ENCODE data around the gene NKPD1.

NKPD1 gene

DNA sequence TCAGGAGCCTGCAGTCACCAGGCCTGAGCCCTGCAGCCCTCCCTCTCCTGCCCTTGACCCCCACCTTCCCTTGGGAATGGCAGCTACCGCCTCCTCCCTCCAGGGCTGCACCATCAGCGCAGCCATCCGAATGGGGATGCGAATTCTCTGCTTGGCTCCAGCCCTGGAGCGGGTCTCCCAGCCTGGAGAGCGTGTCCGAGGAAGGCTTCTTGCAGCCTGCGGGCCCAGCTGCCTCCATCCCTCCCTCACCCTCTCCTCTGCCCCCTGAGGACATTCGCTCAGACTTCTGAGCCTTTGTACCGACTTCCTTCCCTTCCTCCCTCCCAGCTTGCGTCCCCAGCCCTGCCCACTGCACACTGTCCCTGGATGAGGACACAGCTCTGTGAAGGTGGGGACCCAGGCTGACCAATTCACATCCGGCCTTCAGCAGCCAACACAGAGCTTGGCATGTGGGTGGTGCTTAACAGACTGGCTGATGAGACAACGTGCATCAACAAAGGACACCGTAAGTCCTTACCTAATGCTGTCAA is 6.0 kb upstream of the NKPD1 start:
- peaks cover 19% of the 10 kb centered on the region for H3K4me1 Mint-ChIP-seq
- H3K4me3 Mint-ChIP-seq: no peak overlapping the region
- ATAC-seq (ENCODE audit: low read depth) (no peak), DNase-seq (ENCODE audit: low spot score in 2 of 2) (no peak)
- no peaks in the 10 kb centered on the region for H3K27me3 Mint-ChIP-seq
- H3K27ac Mint-ChIP-seq: no peak overlapping the region
- H3K9me3 Mint-ChIP-seq: no peaks in the 10 kb centered on the region
- no peaks in the 10 kb centered on the region for H3K36me3 Mint-ChIP-seq

DNA sequence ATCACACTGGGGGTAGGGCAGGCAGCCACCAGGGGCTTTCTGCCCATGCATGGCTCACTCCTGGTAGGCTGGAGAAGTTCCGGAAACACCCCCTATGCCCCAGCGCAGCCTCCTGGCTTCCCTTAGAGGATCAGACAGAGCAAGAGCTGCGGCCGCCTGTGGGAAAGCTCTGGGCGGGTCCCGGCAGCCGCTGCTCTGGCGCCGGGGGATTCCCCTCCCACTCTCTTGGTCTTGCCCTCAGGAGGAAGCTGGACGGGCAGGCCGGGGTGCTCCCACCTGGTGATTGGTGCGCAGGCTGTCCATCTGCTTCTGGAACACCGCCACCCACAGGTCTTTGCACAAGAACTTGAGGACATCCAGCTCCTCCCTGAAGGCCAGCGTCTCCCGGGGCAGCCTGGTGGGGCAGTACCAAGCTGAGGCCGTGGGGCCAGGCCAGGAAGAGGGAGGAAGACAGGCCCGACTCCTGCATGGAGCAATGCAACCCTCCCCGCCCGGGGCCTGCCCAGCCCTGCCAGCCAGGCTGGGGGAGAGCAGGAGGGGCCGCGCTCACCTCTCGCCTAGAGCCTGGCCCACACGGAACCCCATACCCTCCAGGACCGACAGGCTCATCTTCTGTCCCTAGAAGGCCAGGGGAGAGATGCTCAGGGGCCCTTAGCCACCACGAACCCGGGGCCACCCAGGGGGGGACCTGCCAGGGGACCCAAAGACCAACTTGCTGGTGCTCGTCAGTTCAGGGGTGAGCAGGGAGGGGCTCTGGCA is 4.0 kb upstream of the NKPD1 start:
- DNase-seq (ENCODE audit: low spot score in 2 of 2): peak; percentile 26 to 46
- no peaks in the 10 kb centered on the region for H3K9me3 Mint-ChIP-seq
- no peak overlapping the region for H3K27ac Mint-ChIP-seq
- H3K36me3 Mint-ChIP-seq: no peaks in the 10 kb centered on the region
- ATAC-seq (ENCODE audit: low read depth): peak; percentile 89
- peaks cover 11% of the 10 kb centered on the region for H3K27me3 Mint-ChIP-seq
- no peak overlapping the region for H3K4me3 Mint-ChIP-seq
- peaks cover 16% of the 10 kb centered on the region for H3K4me1 Mint-ChIP-seq

DNA sequence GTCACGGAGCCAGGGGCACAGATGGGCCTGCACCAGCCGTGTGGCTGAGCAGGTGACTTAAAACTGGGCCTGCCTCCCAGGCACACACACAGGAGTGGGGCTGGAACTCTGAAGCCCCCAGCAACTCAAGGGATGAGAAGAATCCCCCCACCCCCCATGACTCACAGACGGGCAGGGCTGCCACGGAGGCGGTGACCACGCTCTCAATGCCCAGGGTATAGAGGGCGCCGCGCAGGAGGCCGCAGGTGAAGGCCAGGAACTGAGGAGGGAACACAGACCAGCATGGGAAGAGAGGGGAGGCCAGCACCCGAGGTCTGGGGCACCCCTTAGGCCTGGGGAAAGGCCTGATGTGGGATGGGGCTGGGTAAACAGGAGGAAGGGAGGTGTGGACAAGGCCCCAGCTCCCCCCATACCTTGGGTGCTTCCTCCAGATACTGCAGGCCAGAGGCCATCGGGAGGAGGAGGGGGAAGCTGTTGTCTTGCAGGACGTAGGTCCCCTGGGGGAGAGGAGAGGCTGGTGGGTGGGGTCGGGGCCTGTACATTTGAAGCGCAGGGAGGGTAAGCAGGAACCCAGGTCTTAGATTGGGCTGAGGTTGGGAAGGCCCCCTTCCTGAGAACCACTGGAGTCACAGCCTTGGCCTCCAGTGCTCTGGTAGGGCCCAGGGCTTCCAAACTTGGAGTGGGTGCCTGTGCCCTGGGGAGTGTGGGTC is 3.1 kb upstream of the NKPD1 start:
- H3K27me3 Mint-ChIP-seq: peaks cover 15% of the 10 kb centered on the region
- H3K4me1 Mint-ChIP-seq: peaks cover 16% of the 10 kb centered on the region
- H3K27ac Mint-ChIP-seq: peak overlapping the region; percentile 86
- no peaks in the 10 kb centered on the region for H3K9me3 Mint-ChIP-seq
- peak; percentile 4 for ATAC-seq (ENCODE audit: low read depth)
- no peak for DNase-seq (ENCODE audit: low spot score in 2 of 2)
- H3K4me3 Mint-ChIP-seq: peak overlapping the region; percentile 54
- no peaks in the 10 kb centered on the region for H3K36me3 Mint-ChIP-seq

DNA sequence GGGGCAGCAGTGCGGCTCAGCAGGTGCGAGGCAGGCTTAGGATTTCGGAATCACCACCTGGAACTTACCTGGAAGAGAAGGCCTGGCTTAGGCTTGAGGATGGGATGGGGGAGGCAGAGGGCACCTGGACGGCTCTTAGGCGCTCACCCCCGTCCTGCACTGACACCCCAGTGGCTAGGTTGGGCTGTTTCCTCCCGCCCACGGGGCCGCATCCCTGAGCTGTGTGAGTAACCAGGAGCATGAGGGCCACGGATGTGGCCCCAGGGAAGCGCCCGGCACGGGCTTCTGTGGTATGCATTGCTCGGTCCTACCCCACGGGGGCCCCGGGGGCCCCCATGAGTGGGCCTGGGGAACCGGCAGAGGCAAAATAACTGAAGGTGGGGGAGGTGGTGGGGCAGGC is 2.4 kb upstream of the NKPD1 start:
- ATAC-seq (ENCODE audit: low read depth): no peak
- Mint-ChIP-seq H3K4me3 (no peak overlapping the region), H3K36me3 (no peaks in the 10 kb centered on the region), H3K4me1 (peaks cover 20% of the 10 kb centered on the region), H3K9me3 (no peaks in the 10 kb centered on the region), H3K27me3 (peaks cover 18% of the 10 kb centered on the region), H3K27ac (no peak overlapping the region)
- DNase-seq (ENCODE audit: low spot score in 2 of 2): no peak

DNA sequence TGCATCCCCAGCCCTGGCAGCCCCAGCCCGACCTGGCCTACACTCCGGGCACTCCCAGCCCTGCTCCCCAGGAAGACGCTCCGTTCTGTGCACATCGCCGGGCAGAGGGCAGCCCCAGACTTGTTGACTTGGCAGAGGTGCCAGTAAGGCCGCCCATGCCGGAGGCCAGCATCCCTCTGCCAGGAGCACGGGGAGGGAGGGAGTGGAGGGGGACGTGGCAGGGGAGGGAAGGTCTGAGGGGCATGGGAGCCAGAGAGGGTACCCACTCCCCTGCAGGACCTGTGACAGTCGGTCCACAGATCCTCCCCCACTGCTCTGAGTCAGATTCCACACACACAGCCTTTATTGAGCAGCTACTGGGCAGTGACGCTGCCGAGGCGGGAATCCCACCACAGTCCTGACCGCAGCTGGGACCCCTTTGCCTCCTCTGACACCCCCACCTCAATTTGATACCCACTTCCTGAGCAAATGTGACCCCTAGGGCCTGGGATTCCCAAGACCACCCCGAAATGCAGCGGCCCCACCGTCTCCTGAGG is 1.9 kb upstream of the NKPD1 start:
- no peak for ATAC-seq (ENCODE audit: low read depth)
- Mint-ChIP-seq H3K36me3 (no peaks in the 10 kb centered on the region), H3K27me3 (peaks cover 22% of the 10 kb centered on the region)

DNA sequence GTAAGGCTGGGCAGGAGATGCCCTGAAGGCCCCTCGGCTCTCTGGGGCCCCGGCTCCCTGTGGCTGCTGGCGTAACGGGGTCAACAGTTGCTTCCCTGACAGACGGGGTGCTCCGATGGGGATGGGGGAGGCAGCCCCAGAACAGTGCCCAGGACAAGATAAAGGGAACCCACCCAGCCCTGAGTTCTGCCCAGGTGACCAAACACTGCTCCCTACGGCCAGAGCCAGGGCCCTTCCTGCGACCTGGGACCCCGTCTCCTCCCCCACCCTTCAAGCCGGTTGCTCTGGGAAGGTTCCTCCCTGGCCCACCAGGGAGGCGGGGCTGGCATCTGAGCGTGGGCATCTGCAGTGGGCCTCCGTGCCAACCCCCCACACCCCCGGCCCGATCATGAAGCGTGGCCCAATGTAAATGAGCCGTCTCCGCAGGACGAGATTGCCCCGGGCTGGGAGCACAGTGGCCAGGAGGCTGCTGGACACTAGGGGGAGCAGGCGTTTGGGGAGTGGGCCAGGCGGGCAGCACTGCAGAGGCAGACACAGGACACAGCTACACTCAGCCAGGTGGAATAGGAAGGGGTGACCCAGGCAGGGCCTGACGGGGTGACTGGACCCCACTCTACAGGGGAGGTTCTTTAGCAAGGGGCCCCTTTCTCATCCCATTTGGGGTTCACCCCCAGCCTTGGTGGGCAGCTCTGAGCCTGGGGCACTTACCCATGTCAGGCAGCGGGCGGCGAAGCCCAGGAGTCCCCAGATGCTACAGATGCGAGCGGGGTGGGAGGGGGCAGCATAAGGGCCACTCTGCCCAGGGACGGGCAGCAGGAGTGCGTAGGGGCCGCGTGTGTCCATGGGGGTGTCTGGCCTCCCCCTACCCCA is 1.2 kb upstream of the NKPD1 start:
- Mint-ChIP-seq H3K27ac (no peak overlapping the region), H3K36me3 (no peaks in the 10 kb centered on the region), H3K4me1 (peaks cover 21% of the 10 kb centered on the region), H3K27me3 (peaks cover 26% of the 10 kb centered on the region), H3K4me3 (no peak overlapping the region), H3K9me3 (no peaks in the 10 kb centered on the region)
- ATAC-seq (ENCODE audit: low read depth): no peak
- no peak for DNase-seq (ENCODE audit: low spot score in 2 of 2)

More for the DNA sequence above, 1.9 kb upstream of the NKPD1 start:
- no peak overlapping the region for H3K27ac Mint-ChIP-seq
- no peaks in the 10 kb centered on the region for H3K9me3 Mint-ChIP-seq
- DNase-seq (ENCODE audit: low spot score in 2 of 2): no peak
- peaks cover 21% of the 10 kb centered on the region for H3K4me1 Mint-ChIP-seq
- no peak overlapping the region for H3K4me3 Mint-ChIP-seq

DNA sequence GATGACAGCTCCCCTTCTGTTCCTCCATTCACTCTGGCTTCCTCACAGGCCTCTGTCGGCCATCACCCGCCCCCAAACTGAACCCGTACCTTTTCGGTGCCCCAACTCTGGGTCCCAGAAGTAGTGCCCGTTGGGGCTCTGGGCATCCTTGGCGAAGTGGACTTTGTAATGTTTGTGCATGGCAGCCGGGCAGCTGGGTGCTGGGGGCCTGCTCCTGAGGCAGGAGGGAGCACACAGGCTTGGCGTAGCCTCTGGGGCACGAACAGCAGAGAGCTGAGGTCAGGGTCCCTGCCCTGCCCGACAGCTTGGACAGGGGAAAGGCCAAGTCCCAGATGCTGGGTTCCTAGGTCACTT is 834 bp downstream of the NKPD1 start:
- no peaks in the 10 kb centered on the region for H3K9me3 Mint-ChIP-seq
- H3K36me3 Mint-ChIP-seq: no peaks in the 10 kb centered on the region
- H3K27ac Mint-ChIP-seq: no peak overlapping the region
- peaks cover 18% of the 10 kb centered on the region for H3K4me1 Mint-ChIP-seq
- H3K4me3 Mint-ChIP-seq: no peak overlapping the region
- H3K27me3 Mint-ChIP-seq: peaks cover 29% of the 10 kb centered on the region
- ATAC-seq (ENCODE audit: low read depth) (no peak), DNase-seq (ENCODE audit: low spot score in 2 of 2) (no peak)

DNA sequence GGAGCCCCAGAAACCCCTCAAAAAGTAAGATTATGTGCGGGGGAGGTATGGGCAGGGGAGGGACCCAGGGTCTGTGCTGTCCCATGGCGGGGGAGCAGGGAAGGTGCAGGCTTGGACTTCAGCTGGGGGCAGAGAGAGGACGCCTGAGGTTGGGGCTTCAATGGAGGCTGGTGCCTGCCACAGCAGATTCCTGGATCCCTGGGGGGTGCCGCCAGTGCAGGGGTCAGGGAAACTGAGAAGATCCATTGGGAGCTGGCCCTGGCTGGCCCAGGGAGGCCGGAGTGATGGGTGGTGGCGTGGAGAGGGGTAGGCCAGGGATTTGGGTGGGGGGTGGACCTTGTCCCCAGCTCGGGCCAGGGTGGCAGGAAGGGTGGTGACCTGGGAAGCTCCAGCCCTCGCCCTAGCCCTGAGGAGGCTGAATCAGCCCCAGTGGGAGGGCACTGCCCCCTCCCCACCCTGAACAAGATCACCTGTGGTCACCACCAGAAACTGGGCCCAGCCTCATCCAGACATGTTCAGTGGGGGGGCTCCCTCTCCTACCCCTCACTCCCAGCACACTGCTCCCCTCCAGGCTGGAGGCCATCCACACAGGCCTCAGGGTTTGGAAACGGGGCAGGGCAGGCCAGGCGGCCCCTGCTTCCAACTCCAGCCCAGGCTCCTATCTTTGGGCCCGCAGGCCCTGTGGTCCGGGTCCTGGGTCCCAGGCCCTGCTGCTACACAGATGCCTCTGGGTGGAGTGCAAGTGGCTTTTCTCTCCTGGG is 1.4 kb downstream of the NKPD1 start:
- Mint-ChIP-seq H3K36me3 (no peaks in the 10 kb centered on the region), H3K9me3 (no peaks in the 10 kb centered on the region), H3K27me3 (peaks cover 31% of the 10 kb centered on the region), H3K4me3 (no peak overlapping the region), H3K27ac (no peak overlapping the region), H3K4me1 (peaks cover 16% of the 10 kb centered on the region)
- no peak for ATAC-seq (ENCODE audit: low read depth)
- DNase-seq (ENCODE audit: low spot score in 2 of 2): no peak

DNA sequence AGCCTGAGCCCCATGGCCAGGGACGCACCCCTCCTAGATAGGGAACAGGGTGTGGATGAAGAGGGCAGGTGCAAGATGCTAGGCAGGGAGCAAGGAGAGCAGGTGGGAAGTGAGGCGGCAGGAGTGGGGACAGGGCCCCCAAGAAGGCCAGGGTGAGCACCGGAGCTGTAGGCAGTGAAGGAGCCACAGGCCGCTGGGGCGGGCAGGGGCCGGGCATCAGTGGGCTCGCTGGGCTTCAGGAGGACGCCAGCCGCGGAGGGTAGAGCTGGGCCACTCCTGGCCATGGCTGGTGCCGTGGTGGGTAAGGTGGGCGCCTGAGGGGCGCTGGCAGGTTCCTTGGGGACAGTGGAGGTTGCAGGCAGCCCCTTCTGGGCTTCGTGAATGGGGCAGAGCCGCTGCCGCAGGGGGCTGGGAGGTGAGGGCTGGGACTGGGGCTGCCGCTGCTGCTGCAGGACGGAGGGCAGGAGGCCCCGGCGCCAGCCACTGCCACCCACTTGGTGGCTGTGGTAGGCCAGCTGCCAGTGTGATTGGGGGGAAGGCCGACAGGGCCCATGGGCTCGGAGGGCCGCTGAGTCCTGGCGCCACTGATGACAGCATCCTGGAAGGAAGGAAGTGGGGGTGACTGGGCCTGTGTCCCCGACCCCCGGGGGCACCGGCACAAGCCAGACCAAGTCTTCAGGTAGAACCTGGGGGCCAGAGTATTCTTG is 2.1 kb downstream of the NKPD1 start:
- H3K36me3 Mint-ChIP-seq: no peaks in the 10 kb centered on the region
- no peaks in the 10 kb centered on the region for H3K9me3 Mint-ChIP-seq
- no peak for DNase-seq (ENCODE audit: low spot score in 2 of 2)
- no peak for ATAC-seq (ENCODE audit: low read depth)
- H3K27me3 Mint-ChIP-seq: peaks cover 36% of the 10 kb centered on the region
- H3K4me3 Mint-ChIP-seq: no peak overlapping the region
- H3K4me1 Mint-ChIP-seq: peaks cover 16% of the 10 kb centered on the region
- no peak overlapping the region for H3K27ac Mint-ChIP-seq

DNA sequence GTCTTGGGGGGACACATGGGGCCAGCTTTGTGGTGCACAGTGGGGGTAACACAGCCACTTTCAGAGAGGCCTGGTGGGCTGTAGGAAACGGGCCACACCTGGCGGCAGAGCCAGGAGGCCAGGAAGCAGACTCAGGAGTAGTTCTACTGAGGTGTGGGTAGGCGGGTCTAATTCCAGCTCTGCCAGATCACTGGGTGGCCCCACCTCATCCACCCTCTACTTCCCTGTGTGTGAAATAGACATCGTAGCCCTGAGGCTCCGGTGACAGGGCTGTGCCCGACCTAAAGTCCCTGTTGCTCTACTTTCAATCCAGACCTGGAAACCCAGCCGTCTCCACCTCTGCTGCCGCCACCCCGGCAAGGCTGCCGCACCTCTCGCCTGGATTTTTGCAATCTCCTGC is 4.0 kb downstream of the NKPD1 start:
- Mint-ChIP-seq H3K4me1 (peaks cover 19% of the 10 kb centered on the region), H3K9me3 (no peaks in the 10 kb centered on the region), H3K27ac (no peak overlapping the region), H3K36me3 (no peaks in the 10 kb centered on the region), H3K27me3 (peaks cover 39% of the 10 kb centered on the region), H3K4me3 (no peak overlapping the region)
- no peak for DNase-seq (ENCODE audit: low spot score in 2 of 2)
- ATAC-seq (ENCODE audit: low read depth): no peak

DNA sequence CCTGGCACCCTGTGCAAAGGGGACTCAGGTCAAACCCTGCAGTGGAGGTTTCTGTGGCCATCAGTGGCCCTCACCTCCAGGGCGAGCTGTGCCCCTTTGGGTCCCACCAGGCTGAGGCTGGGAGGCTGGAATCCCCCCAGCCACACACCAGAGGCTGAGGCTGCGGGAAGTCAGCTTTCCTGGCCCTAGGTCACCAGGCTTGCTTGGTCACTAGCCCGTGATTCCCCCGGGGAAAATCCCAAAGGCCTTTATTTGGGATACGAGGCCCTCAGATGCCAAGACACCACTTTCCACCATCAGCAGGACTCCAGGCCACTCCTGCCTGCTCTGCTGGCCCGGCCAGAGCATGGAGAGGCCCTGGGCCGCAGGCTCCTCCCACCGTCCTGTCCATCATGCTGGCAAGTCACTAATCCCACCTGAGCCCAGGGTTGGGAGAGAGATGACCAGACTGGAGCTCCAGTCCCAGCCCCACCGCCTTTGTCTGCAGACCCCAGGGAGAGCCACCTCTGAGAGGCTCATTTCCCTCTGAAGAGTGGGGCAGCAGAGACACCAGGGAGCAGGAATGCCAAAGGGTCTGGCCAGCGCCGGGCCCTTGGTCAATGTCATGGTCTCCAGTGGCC is 4.7 kb downstream of the NKPD1 start:
- H3K27ac Mint-ChIP-seq: no peak overlapping the region
- no peaks in the 10 kb centered on the region for H3K9me3 Mint-ChIP-seq
- ATAC-seq (ENCODE audit: low read depth) (no peak), DNase-seq (ENCODE audit: low spot score in 2 of 2) (no peak)
- H3K27me3 Mint-ChIP-seq: peaks cover 42% of the 10 kb centered on the region
- no peaks in the 10 kb centered on the region for H3K36me3 Mint-ChIP-seq
- H3K4me3 Mint-ChIP-seq: no peak overlapping the region
- H3K4me1 Mint-ChIP-seq: peaks cover 24% of the 10 kb centered on the region

DNA sequence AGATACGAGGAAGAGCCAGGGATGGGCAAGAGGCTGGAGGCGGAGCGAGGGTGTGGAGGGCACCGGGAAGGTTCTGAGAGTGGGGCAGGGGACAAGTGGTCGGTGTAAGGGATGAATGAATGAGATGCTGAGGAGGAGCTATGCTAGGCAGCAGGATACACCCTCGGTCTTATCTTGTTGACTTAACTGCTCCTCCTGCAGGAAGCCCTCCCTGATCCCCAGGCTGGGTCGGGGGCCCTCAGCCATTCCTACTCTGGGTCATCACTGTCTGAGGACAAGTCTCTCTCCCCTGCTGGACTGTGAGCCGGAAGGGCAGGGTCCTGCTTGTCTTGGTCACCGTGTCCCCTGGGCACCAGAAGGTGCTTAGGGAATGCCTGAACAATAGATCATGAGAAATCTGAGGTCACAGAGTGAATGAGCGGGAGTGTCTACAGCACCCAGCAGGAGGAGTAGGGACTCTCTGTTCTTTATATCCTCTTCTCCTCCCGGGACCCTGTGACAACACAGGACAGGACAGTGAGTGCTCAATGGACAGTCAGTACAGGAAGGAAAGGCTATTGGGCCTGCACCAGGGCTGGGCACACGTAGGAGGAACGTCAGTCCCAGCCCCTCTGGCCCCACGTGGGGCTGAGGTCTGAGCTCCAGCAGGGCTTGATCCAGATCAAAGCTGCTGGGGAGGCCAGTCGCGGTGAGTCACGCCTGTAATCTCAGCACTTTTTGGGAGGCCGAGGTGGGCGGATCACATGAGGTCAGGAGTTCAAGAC is 6.5 kb downstream of the NKPD1 start:
- H3K27me3 Mint-ChIP-seq: peaks cover 33% of the 10 kb centered on the region
- no peak for DNase-seq (ENCODE audit: low spot score in 2 of 2)
- H3K27ac Mint-ChIP-seq: no peak overlapping the region
- H3K4me1 Mint-ChIP-seq: peaks cover 22% of the 10 kb centered on the region
- no peaks in the 10 kb centered on the region for H3K9me3 Mint-ChIP-seq
- ATAC-seq (ENCODE audit: low read depth): no peak
- H3K4me3 Mint-ChIP-seq: peak overlapping the region; percentile 84
- H3K36me3 Mint-ChIP-seq: no peaks in the 10 kb centered on the region
